Measurements from ENCODE around the gene KRT17.
"Not testable (repeated sequence)": the region's sequence is repeated elsewhere in the genome, so short reads cannot be mapped to it uniquely, and the experiment has no call there.

KRT17 gene

GRCh38 chr17:41619036-41619926, 5.1 kb downstream of the KRT17 start:
- no peak for DNase-seq

- no peak for DNase-seq
These were observed 5.9 kb downstream of the KRT17 start for GRCh38 chr17:41618341-41619035.

GRCh38 chr17:41617698-41618097, 6.7 kb downstream of the KRT17 start:
- DNase-seq, result no peak

GRCh38 chr17:41617136-41617535, 7.2 kb downstream of the KRT17 start:
- no peak for DNase-seq

GRCh38 chr17:41616486-41616885, 7.9 kb downstream of the KRT17 start:
- not testable (repeated sequence) for DNase-seq

- no peak for DNase-seq
These were observed 8.9 kb downstream of the KRT17 start for GRCh38 chr17:41615454-41615853.

- DNase-seq, result not testable (repeated sequence)
These were observed 9.6 kb downstream of the KRT17 start for GRCh38 chr17:41614767-41615166.

- DNase-seq, result no peak
These were observed 10.3 kb downstream of the KRT17 start for GRCh38 chr17:41614098-41614497.

GRCh38 chr17:41613277-41614082, 10.9 kb downstream of the KRT17 start:
- DNase-seq, result no peak

- DNase-seq, result not testable (repeated sequence)
These were observed 11.8 kb downstream of the KRT17 start, which contains the start of gene KRT16 for GRCh38 chr17:41612376-41613160. Gene KRT16, minus strand, starts transcription at chr17:41612767. Its CDS starts 79 bp downstream, at chr17:41612688.

- DNase-seq, result no peak
These were observed 13.3 kb downstream of the KRT17 start for GRCh38 chr17:41610965-41611640.

- DNase-seq, result not testable (repeated sequence)
These were observed 14.3 kb downstream of the KRT17 start for GRCh38 chr17:41610061-41610517.

GRCh38 chr17:41606930-41607329, 17.4 kb downstream of the KRT17 start:
- not testable (repeated sequence) for DNase-seq

- no peak for DNase-seq
These were observed 21.9 kb downstream of the KRT17 start for GRCh38 chr17:41602524-41602923.

GRCh38 chr17:41600318-41600717, 24.1 kb downstream of the KRT17 start:
- no peak for DNase-seq

- no peak for DNase-seq
These were observed 24.7 kb downstream of the KRT17 start for GRCh38 chr17:41599680-41600079.

GRCh38 chr17:41595585-41595984, 28.8 kb downstream of the KRT17 start:
- DNase-seq, result no peak

GRCh38 chr17:41594363-41594915, 29.9 kb downstream of the KRT17 start:
- DNase-seq, result no peak

- no peak for DNase-seq
These were observed 30.9 kb downstream of the KRT17 start for GRCh38 chr17:41593306-41593981.

- DNase-seq, result no peak
These were observed 31.6 kb downstream of the KRT17 start for GRCh38 chr17:41592601-41593305.
